Loucy (cell line): ENCODE data around the gene MXRA8.

Source experiments
- H2AFZ ChIP-seq: fragments of 200-600 bp; sonication (generic); 2 replicates; pipeline ENCODE4 v1.6.0; 2016; ENCODE audit warnings: antibody characterized with exemption, mild to moderate bottlenecking, low read length, moderate library complexity
- H3F3A ChIP-seq: fragments of 200-600 bp; 2 replicates; pipeline ENCODE4 v1.6.0; 2016; ENCODE audit warnings: antibody characterized with exemption, low read depth, mild to moderate bottlenecking
- H3K27me3 ChIP-seq: fragments of 200-600 bp; sonication (generic); 2 replicates; pipeline ENCODE4 v1.6.1; 2014; ENCODE audit warnings: low read length, mild to moderate bottlenecking; ENCODE audit not compliant: insufficient read depth, poor library complexity, severe bottlenecking
- H3K36me3 ChIP-seq: fragments of 200-600 bp; sonication (generic); 2 replicates; pipeline ENCODE4 v1.6.1; 2016; ENCODE audit warnings: low read length; ENCODE audit not compliant: insufficient read depth
- H3K4me1 ChIP-seq: fragments of 200-600 bp; sonication (generic); 2 replicates; pipeline ENCODE4 v1.5.1; 2014; ENCODE audit warnings: low read length, mild to moderate bottlenecking; ENCODE audit not compliant: insufficient read depth, poor library complexity, severe bottlenecking
- H3K4me2 ChIP-seq: fragments of 200-600 bp; sonication (generic); 2 replicates; pipeline ENCODE4 v1.6.0; 2014; ENCODE audit warnings: antibody characterized with exemption, low read length, low read depth, mild to moderate bottlenecking; ENCODE audit not compliant: poor library complexity, severe bottlenecking
- H3K4me3 ChIP-seq: fragments of 200-600 bp; sonication (generic); 2 replicates; pipeline ENCODE4 v1.5.1; 2014; ENCODE audit warnings: low read length, mild to moderate bottlenecking, mixed read lengths; ENCODE audit not compliant: poor library complexity, severe bottlenecking
- H3K79me2 ChIP-seq: fragments of 200-600 bp; sonication (generic); 2 replicates; pipeline ENCODE4 v1.6.1; 2014; ENCODE audit warnings: low read length; ENCODE audit not compliant: insufficient read depth
- H3K9ac ChIP-seq: fragments of 200-600 bp; sonication (generic); 2 replicates; pipeline ENCODE4 v1.6.0; 2014; ENCODE audit warnings: mild to moderate bottlenecking, low read depth, low read length, moderate library complexity; ENCODE audit not compliant: poor library complexity, severe bottlenecking
- H3K9me2 ChIP-seq: fragments of 200-600 bp; sonication (generic); replicated peaks from 2 replicates; pipeline ENCODE4 v1.6.1; 2016; ENCODE audit warnings: low read depth, low read length, mixed read lengths
- H3K9me3 ChIP-seq: fragments of 200-600 bp; sonication (generic); 2 replicates; pipeline ENCODE4 v1.6.1; 2014; ENCODE audit warnings: mild to moderate bottlenecking, antibody characterized with exemption, low read length, low read depth; ENCODE audit not compliant: insufficient read depth
- H4K20me1 ChIP-seq: fragments of 200-600 bp; sonication (generic); 2 replicates; pipeline ENCODE4 v1.6.0; 2014; ENCODE audit warnings: antibody characterized with exemption, low read length, mild to moderate bottlenecking; ENCODE audit not compliant: insufficient read depth, poor library complexity, severe bottlenecking
- EZH2phosphoT487 ChIP-seq: fragments of 200-600 bp; IDR thresholded peaks from 2 replicates; pipeline ENCODE4 v1.6.1; 2018; ENCODE audit warnings: antibody characterized with exemption, mild to moderate bottlenecking, moderate library complexity, borderline replicate concordance
- TF ChIP-seq, protein P1 (sequence below): fragments of 200-600 bp; sonication (generic); conservative IDR thresholded peaks from 2 replicates; pipeline ENCODE4 v1.5.1; 2014; ENCODE audit warnings: mild to moderate bottlenecking, antibody characterized with exemption, low read length

The MXRA8 gene

DNA sequence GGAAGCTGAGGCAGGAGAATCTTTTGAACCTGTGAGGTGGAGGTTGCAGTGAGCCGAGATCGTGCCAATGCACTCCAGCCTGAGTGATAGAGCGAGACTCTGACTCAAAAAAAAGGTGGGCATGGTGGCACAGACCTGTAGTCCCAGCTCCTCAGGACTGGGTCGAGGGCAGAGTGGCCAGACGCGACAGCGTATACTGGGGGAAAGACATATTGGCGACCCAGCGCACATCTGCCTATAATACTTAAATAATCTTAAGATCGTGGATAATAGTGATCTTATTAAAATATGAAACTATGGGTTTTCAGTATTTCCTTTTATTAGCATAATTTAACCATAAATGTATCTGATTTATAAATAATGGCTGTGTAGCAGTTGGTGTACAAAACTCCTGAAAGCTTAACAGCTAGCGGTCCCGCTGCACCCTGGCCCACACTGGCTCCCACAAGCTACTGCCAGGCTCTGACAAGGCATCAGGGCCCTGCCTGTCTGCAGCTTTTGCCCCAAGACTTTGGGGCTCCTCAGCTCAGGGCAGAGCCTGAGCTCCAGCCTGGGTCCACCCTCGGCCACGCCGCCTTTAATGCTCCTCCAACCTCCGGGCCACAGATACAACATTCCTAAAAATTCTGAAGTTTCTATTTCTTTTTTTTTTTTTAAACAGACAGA, 19.3 kb upstream of the MXRA8 start:
- H3K36me3 ChIP-seq: no peaks in the 10 kb centered on the region
- no peak overlapping the region for H3K9ac ChIP-seq
- no peaks in the 10 kb centered on the region for H3F3A ChIP-seq
- peaks cover 27% of the 10 kb centered on the region for H3K4me1 ChIP-seq
- H3K4me3 ChIP-seq: no peak overlapping the region
- TF ChIP-seq, protein P1, sequence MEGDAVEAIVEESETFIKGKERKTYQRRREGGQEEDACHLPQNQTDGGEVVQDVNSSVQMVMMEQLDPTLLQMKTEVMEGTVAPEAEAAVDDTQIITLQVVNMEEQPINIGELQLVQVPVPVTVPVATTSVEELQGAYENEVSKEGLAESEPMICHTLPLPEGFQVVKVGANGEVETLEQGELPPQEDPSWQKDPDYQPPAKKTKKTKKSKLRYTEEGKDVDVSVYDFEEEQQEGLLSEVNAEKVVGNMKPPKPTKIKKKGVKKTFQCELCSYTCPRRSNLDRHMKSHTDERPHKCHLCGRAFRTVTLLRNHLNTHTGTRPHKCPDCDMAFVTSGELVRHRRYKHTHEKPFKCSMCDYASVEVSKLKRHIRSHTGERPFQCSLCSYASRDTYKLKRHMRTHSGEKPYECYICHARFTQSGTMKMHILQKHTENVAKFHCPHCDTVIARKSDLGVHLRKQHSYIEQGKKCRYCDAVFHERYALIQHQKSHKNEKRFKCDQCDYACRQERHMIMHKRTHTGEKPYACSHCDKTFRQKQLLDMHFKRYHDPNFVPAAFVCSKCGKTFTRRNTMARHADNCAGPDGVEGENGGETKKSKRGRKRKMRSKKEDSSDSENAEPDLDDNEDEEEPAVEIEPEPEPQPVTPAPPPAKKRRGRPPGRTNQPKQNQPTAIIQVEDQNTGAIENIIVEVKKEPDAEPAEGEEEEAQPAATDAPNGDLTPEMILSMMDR: no peak
- TF ChIP-seq EZH2phosphoT487: no peak
- peaks cover 33% of the 10 kb centered on the region for H3K79me2 ChIP-seq
- H3K27me3 ChIP-seq: no peaks in the 10 kb centered on the region
- no peaks in the 10 kb centered on the region for H3K9me2 ChIP-seq
- H4K20me1 ChIP-seq: peaks cover 11% of the 10 kb centered on the region
- no peak overlapping the region for H3K4me2 ChIP-seq
- no peaks in the 10 kb centered on the region for H3K9me3 ChIP-seq
- H2AFZ ChIP-seq: no peak overlapping the region

DNA sequence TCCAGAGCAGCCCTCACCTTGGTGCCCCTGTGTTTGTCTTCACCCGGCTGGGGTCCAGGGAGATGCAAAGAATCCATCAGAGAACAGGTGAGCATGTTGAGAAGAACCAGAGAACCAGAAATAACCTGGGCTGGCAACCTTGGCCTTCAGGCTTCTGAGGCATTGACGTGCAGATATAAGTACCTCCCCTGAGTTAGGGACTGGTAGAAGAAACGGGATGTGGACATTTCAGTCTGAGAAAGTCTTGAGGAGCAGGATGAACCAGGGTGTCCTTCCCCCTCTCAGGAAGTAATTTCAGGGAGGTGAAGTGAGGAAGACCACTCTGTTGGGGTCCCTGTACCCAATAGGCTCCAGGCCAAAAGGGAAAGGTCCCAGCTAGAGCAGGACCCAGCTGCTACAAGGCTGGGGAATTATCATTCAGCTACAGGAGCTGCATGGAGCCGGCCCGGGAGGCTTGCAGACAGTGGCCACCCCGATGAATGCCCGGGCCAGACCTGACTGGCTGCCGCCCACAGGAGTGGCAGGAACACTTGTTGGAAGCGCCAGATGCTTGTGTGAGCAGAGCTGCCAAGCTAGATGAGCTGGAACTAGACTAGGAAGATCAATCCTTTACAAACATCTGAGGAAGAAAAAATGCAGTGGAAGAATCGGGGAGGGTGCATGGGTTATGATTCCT, 18.3 kb upstream of the MXRA8 start:
- Histone ChIP-seq H3K27me3 (no peaks in the 10 kb centered on the region), H3K9me2 (no peaks in the 10 kb centered on the region), H3K9me3 (no peaks in the 10 kb centered on the region), H3K4me1 (peaks cover 30% of the 10 kb centered on the region), H3K9ac (peak overlapping the region; percentile 84), H3K4me2 (peak overlapping the region; percentile 98), H3F3A (no peaks in the 10 kb centered on the region), H4K20me1 (peaks cover 14% of the 10 kb centered on the region), H3K4me3 (peak overlapping the region; percentile 92), H2AFZ (no peak overlapping the region), H3K36me3 (no peaks in the 10 kb centered on the region), H3K79me2 (peaks cover 38% of the 10 kb centered on the region)
- TF ChIP-seq, protein P1: no peak
- no peak for TF ChIP-seq EZH2phosphoT487

DNA sequence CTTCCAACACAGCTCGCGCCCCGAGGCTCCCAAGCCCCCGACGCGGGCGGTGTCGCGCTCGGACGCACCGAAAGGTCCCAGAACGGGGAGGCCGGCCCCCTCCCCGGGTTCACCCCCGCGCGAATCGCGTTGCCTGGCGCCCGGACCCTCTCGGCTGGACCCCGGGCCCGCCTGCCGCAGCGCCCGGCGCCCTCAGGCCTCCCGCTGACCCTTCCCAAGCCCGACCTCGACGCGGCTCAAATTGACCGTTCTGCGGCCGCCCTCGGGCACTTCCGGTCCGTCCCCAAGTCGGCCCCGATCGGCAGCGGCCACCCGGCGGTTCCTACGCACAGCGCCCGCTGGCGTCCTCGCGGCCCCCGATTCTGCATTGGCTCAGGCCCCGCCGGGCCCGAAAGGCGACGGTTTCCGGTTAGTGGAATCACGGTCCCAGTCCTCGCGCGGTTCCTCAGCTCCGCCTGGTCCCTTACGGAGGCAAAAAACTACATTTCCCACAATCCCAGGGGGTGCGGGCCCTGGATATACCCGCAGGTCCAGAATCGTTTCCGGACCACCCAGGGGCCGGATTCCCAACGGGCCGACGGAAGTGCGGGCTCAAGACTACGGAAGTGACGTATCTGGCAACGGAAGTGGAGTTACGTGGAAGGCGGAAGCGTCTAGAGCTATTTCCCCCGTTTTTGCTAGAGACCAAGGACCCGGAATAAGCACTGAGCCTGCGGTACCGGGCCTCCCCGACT, 16.7 kb upstream of the MXRA8 start, which contains the start of gene AURKAIP1:
Gene AURKAIP1, minus strand, starts transcription at position 279 of the 734 bp plus-strand sequence. CDS start 451 bp downstream, outside the sequence.
- H3K9me3 ChIP-seq: no peaks in the 10 kb centered on the region
- peaks cover 26% of the 10 kb centered on the region for H4K20me1 ChIP-seq
- TF ChIP-seq, protein P1: 0 out of 2 replicates have a peak, but pooled peaks have one; percentile 23
- no peak for TF ChIP-seq EZH2phosphoT487
- H3K79me2 ChIP-seq: peaks cover 40% of the 10 kb centered on the region
- H3K4me3 ChIP-seq: peak within 1 kb of the TSS; percentile 92
- peak within 1 kb of the TSS; percentile 97 for H3K9ac ChIP-seq
- no peaks in the 10 kb centered on the region for H3K36me3 ChIP-seq
- H2AFZ ChIP-seq: peak within 1 kb of the TSS; percentile 78
- H3K4me2 ChIP-seq: peak within 1 kb of the TSS; percentile 99
- H3K4me1 ChIP-seq: peaks cover 40% of the 10 kb centered on the region
- no peaks in the 10 kb centered on the region for H3K27me3 ChIP-seq
- no peaks in the 10 kb centered on the region for H3F3A ChIP-seq
- H3K9me2 ChIP-seq: no peaks in the 10 kb centered on the region
